HepG2 (cell line): ENCODE measurements around the gene EI24. TPM values are rescaled to one million over a fixed set of nuclear protein-coding genes. Genes with fewer than 3 reads are reported as not detected.

Source experiments
- CSRNP1 ChIP-seq: sonication (generic); formaldehyde crosslinking; IDR thresholded peaks from 2 replicates; pipeline ENCODE4 v1.8.1; 2023; ENCODE audit warnings: mild to moderate bottlenecking, missing genetic modification reagents
- ELF3 ChIP-seq: IDR thresholded peaks from 2 replicates; pipeline ENCODE4 v1.6.1; 2016; ENCODE audit warnings: missing genetic modification reagents, missing compliant biosample characterization
- ESRRA ChIP-seq: sonication (generic); formaldehyde crosslinking; IDR thresholded peaks from 2 replicates; pipeline ENCODE4 v1.5.1; 2020; ENCODE audit warnings: mild to moderate bottlenecking, low read depth, missing genetic modification reagents
- FOXO4 ChIP-seq: sonication (generic); formaldehyde crosslinking; conservative IDR thresholded peaks from 2 replicates; pipeline ENCODE4 v1.8.1; 2023; ENCODE audit warnings: missing genetic modification reagents
- MBD4 ChIP-seq: IDR thresholded peaks from 2 replicates; pipeline ENCODE4 v1.6.1; 2012; ENCODE audit warnings: low read length, inconsistent platforms, borderline replicate concordance
- SUZ12 ChIP-seq: fragments of 150-350 bp; IDR thresholded peaks from 2 replicates; pipeline ENCODE4 v1.6.1; 2014; ENCODE audit warnings: low read depth, low read length
- TIGD3 ChIP-seq: sonication (generic); formaldehyde crosslinking; IDR thresholded peaks from 2 replicates; pipeline ENCODE4 v1.5.1; 2020; ENCODE audit warnings: mild to moderate bottlenecking, missing genetic modification reagents, borderline replicate concordance
- ZC3H4 ChIP-seq: sonication (generic); formaldehyde crosslinking; IDR thresholded peaks from 2 replicates; pipeline ENCODE4 v1.4.0; 2020; ENCODE audit warnings: missing genetic modification reagents, borderline replicate concordance
- ZNF224 ChIP-seq: sonication (generic); formaldehyde crosslinking; IDR thresholded peaks from 2 replicates; pipeline ENCODE4 v1.5.0; 2020; ENCODE audit warnings: mild to moderate bottlenecking, missing genetic modification reagents
- ZNF451 ChIP-seq: sonication (generic); formaldehyde crosslinking; IDR thresholded peaks from 2 replicates; pipeline ENCODE4 v1.5.0; 2020; ENCODE audit warnings: mild to moderate bottlenecking, missing genetic modification reagents
- ZNF510 ChIP-seq: sonication (generic); formaldehyde crosslinking; IDR thresholded peaks from 2 replicates; pipeline ENCODE4 v1.4.0; 2020; ENCODE audit warnings: low read depth, mild to moderate bottlenecking, missing genetic modification reagents
- ZNF747 ChIP-seq: sonication (generic); formaldehyde crosslinking; IDR thresholded peaks from 2 replicates; pipeline ENCODE4 v1.8.1; 2023; ENCODE audit warnings: missing genetic modification reagents, mild to moderate bottlenecking, borderline replicate concordance
- polyA plus RNA-seq, 8 experiments: library from polyadenylated mRNA; depleted of rRNA in 3 of 8; stranded (reverse) in 7 of 8; unstranded in 1 of 8; fragments of >200 nt; fragmentation: Illumina TruSeq in 4 of 8; extraction: Trizol in 4 of 8; gene quantifications; 2 replicates each; pipeline versions ENCODE4 v1.2.1 to v1.2.3, GENCODE V29; 2011 to 2016; ENCODE audit warnings: low read depth in 4 of 8, missing spikeins in 1 of 8, mixed read lengths in 1 of 8; ENCODE audit not compliant: insufficient read depth in 1 of 8
- total RNA-seq, 5 experiments: library from RNA; depleted of rRNA; stranded (reverse); fragments of >200 nt; fragmentation: Illumina TruSeq; extraction: Trizol; gene quantifications; 2 replicates each; pipeline ENCODE4 v1.2.3, GENCODE V29; 2016; ENCODE audit warnings: low read depth in 1 of 5
- TF ChIP-seq, protein P1 (sequence below): sonication (generic); formaldehyde crosslinking; IDR thresholded peaks from 2 replicates; pipeline ENCODE4 v1.8.1; 2023; ENCODE audit warnings: mild to moderate bottlenecking, moderate library complexity, missing genetic modification reagents
- TF ChIP-seq, protein P2 (sequence below): sonication (generic); formaldehyde crosslinking; IDR thresholded peaks from 2 replicates; pipeline ENCODE4 v1.4.0; 2020; ENCODE audit warnings: low read depth, mild to moderate bottlenecking, missing genetic modification reagents
- TF ChIP-seq, protein P3 (sequence below): sonication (generic); formaldehyde crosslinking; IDR thresholded peaks from 2 replicates; pipeline ENCODE4 v1.4.0; 2020; ENCODE audit warnings: mild to moderate bottlenecking, missing genetic modification reagents, borderline replicate concordance

EI24 gene
- total and polyA plus RNA-seq, 2 of the 13 experiments (the other 11 are each of a cell fraction or from before 2014, with no cell fraction given) = 84.7 to 126 TPM

DNA sequence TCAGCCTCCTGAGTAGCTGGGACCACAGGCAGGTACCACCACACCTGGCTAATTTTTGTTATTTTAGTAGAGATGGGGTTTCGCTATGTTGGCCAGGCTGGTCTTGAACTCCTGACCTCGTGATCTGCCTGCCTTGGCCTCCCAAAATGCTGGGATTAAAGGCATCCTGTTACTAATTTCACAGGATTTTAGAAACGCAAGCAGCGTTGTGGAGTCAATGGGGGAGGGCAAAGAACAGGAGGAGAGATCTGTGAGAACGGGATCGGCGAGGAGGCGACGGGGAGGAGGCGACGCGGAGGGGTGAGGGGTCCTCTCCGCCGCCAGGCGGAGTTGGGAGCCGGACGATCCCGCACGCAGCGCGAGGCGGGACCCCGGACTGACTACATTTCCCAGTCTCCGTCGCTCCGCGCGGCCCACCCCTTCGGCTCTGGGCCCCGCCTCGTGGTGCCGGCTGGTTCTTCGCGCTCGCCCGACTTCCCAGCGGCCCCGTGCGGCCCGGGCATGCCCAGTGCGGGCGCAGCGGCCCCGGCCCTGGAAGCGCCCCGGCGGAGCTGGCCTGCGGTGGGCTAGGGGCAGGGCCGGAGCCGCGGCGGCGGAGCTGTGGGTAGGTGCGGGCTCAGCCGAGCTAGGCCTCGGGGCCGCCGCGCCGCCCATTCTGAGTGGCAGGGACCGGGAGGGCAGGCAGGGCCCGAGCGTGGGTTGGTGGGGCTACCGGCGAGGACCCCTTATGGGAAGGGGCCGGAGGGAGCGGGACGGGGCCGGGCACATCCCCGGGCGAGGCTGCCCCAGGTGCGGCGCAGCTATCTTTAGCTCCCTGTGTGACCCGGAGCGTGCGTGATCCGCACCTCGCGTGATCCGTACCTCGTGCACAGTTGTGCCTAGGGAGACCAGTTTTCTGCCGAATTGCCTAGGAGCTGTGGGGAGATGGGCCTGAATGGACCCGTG is at the start of gene EI24 (continued):
- TF ChIP-seq ELF3 (CRISPR knock-in tag) (peak; percentile 46), ZNF224 (0 out of 2 replicates have a peak, but pooled peaks have one; percentile 71), SUZ12 (peak; percentile 39; the same call in 1 of the 2 replicates), CSRNP1 (CRISPR knock-in tag) (peak; percentile 81; the same call in 1 of the 2 replicates), ZNF510 (CRISPR knock-in tag) (0 out of 2 replicates have a peak, but pooled peaks have one; percentile 65), ZC3H4 (CRISPR knock-in tag) (no peak), ESRRA (CRISPR knock-in tag) (no peak), MBD4 (no peak), ZNF747 (no peak; the same call in 1 of the 2 replicates), TIGD3 (CRISPR knock-in tag) (no peak), ZNF451 (CRISPR knock-in tag) (0 out of 2 replicates have a peak, but pooled peaks have one; percentile 46), FOXO4 (CRISPR knock-in tag) (no peak)
- TF ChIP-seq, protein P1, sequence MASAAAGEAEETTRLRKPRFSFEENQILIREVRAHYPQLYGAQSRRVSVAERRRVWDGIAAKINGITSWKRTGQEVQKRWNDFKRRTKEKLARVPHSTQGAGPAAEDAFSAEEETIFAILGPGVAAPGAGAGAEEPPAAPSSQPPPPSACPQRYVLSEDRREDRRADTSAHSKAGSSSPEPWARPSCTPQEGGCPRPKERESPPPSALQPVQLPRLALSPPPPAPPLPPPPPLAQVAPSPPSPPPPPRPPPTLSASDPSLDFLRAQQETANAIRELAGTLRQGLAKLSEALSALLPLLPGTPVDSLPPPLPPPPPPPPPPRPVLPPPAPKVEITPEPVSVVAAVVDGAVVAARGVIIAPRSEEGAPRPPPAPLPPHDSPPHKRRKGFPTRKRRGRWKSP (CRISPR knock-in tag) = no peak
- TF ChIP-seq, protein P2, sequence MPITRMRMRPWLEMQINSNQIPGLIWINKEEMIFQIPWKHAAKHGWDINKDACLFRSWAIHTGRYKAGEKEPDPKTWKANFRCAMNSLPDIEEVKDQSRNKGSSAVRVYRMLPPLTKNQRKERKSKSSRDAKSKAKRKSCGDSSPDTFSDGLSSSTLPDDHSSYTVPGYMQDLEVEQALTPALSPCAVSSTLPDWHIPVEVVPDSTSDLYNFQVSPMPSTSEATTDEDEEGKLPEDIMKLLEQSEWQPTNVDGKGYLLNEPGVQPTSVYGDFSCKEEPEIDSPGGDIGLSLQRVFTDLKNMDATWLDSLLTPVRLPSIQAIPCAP (CRISPR knock-in tag) = no peak
- TF ChIP-seq, protein P3, sequence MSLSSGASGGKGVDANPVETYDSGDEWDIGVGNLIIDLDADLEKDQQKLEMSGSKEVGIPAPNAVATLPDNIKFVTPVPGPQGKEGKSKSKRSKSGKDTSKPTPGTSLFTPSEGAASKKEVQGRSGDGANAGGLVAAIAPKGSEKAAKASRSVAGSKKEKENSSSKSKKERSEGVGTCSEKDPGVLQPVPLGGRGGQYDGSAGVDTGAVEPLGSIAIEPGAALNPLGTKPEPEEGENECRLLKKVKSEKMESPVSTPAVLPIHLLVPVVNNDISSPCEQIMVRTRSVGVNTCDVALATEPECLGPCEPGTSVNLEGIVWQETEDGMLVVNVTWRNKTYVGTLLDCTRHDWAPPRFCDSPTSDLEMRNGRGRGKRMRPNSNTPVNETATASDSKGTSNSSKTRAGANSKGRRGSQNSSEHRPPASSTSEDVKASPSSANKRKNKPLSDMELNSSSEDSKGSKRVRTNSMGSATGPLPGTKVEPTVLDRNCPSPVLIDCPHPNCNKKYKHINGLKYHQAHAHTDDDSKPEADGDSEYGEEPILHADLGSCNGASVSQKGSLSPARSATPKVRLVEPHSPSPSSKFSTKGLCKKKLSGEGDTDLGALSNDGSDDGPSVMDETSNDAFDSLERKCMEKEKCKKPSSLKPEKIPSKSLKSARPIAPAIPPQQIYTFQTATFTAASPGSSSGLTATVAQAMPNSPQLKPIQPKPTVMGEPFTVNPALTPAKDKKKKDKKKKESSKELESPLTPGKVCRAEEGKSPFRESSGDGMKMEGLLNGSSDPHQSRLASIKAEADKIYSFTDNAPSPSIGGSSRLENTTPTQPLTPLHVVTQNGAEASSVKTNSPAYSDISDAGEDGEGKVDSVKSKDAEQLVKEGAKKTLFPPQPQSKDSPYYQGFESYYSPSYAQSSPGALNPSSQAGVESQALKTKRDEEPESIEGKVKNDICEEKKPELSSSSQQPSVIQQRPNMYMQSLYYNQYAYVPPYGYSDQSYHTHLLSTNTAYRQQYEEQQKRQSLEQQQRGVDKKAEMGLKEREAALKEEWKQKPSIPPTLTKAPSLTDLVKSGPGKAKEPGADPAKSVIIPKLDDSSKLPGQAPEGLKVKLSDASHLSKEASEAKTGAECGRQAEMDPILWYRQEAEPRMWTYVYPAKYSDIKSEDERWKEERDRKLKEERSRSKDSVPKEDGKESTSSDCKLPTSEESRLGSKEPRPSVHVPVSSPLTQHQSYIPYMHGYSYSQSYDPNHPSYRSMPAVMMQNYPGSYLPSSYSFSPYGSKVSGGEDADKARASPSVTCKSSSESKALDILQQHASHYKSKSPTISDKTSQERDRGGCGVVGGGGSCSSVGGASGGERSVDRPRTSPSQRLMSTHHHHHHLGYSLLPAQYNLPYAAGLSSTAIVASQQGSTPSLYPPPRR = no peak
